ENCODE measurements around the gene CYP17A1.
"Not testable (repeated sequence)": the region's sequence is repeated elsewhere in the genome, so short reads cannot be mapped to it uniquely, and the experiment has no call there.

Gene CYP17A1

GRCh38 chr10:102837230-102837721, at the start of gene CYP17A1:
Gene CYP17A1 (minus strand): TSS chr10:102837413. CDS start chr10:102837361, 52 bp downstream.
- no peak for DNase-seq

- DNase-seq, result no peak
Observed at GRCh38 chr10:102880256-102880655, 43.0 kb upstream of the CYP17A1 start.

GRCh38 chr10:102878629-102879028, 41.4 kb upstream of the CYP17A1 start:
- no peak for DNase-seq

GRCh38 chr10:102876747-102877153, 39.5 kb upstream of the CYP17A1 start:
- no peak for DNase-seq

DNA sequence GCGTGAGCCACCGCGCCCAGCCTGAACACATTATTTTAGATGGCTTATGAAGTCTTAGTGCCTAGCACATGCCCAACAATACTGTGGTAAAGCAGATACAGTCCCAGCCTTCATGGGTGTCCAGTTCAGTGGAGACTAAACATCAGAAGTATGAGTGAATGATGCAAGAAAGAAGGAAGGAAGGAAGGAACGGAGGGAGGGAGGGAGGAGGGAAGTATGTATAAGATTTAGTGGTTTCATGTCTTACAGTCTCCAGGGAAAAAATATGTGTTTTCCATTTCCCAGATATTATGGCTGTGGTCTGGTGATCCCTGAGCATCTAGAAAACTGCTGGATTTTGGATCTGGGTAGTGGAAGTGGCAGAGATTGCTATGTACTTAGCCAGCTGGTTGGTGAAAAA, 35.0 kb upstream of the CYP17A1 start:
- no peak for DNase-seq

DNA sequence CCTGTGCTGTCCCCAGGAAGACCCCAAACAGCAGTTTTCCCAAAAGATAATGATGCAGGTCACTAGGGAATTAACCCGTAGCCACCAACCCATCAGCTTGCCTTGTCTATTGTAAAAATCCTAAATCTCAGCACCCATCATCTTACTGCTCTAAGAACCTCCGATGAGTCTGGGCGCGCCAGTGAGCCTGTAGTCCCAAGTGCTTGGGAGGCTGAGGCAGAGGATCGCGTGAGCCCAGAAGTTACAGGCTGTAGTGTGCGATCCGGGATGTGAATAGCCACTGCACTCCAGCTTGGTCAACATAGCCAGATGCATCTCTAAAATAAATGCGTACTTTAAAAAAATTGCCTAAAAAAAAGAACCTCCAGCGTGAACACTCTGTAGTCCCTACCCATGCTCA, 33.0 kb upstream of the CYP17A1 start:
- DNase-seq, result no peak

DNA sequence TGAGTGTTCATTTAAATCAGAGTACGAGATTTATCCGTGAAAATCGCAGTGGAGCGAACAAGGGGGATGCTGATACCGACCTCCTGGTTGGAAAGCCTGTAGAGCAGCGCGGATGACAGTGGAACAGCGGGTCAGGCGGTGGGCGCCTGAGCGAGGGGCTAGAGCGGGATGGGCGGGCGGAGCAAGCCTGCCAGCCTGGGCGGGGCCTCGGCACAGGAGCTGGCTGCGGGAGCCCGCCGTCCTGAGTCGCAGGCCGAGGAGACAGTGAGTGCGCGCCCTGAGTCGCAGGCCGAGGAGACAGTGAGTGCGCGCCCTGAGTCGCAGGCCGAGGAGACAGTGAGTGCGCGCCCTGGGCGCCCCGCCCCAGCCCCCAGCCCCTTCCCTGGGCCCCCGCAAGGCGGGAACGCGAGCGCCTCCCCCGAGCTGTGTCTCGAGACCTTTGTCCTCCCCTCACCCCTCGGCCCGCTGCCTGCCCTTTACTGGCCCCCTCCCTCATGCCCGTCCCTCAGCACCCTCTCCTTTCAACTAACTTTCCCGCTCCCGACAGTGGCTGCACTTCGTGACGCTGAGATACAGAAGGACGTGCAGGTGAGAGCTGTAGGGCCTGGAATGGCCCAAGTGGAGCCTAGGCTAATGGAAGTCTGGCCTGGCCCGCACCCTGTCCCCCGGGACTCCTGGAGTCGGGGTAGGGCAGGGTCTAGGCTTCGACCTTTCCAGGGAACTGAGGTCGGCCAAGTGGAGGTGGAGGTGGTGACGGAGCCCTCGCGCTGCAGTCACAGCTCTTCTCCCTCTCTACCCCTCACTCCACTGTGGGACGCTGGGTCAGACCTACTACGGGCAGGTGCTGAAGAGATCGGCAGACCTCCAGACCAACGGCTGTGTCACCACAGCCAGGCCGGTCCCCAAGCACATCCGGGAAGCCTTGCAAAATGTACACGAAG, 32.3 kb upstream of the CYP17A1 start, which contains the start of gene AS3MT:
TSS of gene AS3MT (plus strand) at position 213 of the 941 bp plus-strand sequence. CDS start at position 336, 123 bp downstream.
- peak in 1 of 2 donors; percentile 44 for DNase-seq

DNA sequence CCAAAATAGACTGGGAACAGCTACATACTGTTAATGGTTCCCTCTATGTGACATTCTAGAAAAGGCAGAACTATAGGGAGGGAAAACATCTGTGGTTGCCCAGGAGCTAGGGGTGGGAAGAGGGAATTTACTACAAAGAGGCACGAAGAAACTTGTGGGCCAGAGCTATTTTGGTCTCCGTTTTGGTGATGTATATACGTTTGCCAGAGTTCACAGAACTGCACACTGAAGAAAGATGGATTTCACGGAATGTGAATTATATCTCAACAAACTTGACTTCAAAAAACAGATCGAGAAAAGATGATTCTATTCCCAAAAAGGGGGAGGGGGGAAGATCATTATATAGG, 31.7 kb upstream of the CYP17A1 start:
- DNase-seq, result no peak

DNA sequence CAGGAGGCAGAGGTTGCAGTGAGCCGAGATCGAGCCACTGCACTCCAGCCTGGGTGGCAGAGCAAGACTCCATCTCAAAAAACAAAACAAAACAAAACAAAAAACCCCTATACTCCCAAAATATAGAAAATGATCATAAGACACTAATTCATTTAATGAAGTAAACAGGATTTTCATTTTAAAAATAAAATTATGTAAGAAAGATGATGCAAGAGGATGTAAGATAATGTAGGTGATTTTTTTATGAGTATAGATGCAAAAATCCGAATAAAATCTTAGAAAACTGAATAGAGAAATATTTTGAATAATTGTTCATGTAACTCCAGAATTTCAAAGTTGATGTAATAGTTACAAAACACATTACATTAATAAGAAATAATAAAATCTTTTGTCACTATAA, 28.4 kb upstream of the CYP17A1 start:
- no peak for DNase-seq

DNA sequence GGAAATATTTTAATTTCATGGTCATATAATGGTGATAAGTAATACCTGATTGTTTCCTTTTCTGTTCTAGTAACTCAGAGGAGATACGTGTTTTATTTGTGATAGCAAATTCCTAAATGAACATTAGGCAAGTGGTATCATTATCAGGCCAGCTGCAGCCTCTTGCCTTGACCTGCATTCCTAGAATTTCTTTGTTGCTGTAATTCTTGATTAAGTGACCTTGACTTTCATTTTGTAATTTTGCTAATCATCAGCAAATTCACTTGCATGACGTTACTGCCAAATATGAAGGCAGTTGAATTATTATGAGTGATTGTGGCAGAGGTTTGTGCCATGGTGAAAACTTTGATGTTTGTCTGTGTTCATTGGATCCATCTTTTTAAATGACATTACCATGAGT, 26.4 kb upstream of the CYP17A1 start:
- DNase-seq, result no peak

DNA sequence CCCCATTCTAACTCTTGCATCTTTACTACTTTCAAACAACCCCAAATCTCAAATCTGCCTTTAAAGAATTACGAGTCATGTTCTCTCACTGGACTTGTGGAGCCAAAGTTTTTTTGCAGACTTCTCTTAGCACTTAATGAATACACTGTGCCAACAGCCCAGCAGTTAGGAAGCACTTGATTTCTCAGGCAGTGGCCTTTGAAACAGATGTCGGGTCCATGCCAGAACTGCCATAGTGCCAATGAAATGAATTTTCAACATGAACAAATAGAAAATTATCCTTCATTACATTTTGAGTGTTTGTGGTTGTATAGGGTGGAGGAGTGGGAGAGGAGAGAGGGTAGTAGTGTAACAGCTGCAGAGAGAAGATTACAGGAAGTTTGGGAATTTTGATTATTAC, 22.7 kb upstream of the CYP17A1 start:
- no peak for DNase-seq

- DNase-seq, result no peak
Observed at GRCh38 chr10:102856758-102857424, 19.7 kb upstream of the CYP17A1 start.

GRCh38 chr10:102855731-102856436, 18.7 kb upstream of the CYP17A1 start:
- DNase-seq, result not testable (repeated sequence)

DNA sequence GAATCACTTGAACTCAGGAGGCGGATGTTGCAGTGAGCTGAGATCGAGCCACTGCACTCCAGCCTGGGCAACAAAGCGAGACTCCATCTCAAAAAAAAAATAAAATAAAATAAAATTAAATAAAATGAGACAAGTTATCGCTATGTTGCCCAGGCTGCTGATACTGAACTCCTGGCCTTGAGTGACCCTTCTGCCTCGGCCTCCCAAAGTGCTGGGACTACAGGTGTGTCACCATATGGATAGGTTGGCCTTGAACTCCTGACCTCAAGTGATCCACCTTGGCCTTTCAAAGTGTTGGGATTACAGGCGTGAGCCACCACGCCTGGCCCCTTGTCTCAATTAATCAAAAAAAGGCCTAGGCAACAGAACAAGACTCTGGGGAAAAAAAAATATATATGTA, 16.0 kb upstream of the CYP17A1 start:
- DNase-seq, result not testable (repeated sequence)

DNA sequence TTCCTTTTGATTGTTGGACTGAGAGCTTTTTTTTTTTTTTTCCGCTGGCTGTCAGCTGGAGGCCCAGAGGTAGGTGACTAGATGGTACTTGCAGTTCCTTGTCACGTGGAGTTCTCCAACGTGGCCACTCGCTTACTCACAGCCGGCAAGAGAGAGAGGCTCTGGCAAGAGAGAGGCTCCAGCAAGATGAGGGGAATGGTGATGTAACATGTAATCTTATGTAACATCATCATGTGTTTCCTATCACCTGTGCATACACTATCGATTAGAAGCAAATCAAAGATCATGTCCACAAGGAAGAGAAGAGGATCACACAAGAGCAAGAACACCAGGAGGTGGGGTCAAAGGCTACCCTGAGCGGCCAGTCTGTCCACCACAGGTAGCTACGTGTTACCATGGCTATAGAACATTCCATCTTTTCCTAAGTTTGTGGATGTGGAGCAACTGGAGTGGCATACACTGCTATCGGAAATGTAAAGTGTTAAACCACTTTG, 12.9 kb upstream of the CYP17A1 start:
- no peak for DNase-seq

DNA sequence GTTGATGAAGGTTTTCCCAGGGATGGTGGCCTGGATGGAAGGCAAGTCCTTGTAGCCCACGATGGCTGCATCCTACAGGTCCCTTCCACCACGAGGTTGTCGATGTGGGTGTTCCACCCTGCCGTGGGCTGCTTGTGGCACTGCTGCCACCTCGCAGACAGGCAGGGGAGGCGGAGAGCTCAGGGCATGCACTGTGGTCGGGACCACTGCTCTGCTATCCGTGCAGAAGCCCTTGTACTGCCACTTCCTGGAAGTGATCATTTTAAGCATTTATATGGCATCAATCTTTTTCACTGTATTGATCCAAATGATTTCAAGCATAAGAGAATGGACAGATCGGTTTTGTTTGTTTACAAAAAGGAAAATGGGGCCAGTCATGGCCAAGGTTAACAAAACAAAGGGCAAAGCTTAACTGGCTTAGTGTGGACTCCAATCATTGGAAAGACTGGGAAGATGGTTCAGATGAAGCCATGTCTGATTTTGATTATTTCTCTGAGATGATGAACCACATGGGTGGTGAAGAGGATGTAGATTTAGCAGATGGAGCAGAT, 8.2 kb upstream of the CYP17A1 start:
- no peak for DNase-seq

GRCh38 chr10:102844190-102844776, 7.1 kb upstream of the CYP17A1 start:
- DNase-seq, result not testable (repeated sequence)

DNA sequence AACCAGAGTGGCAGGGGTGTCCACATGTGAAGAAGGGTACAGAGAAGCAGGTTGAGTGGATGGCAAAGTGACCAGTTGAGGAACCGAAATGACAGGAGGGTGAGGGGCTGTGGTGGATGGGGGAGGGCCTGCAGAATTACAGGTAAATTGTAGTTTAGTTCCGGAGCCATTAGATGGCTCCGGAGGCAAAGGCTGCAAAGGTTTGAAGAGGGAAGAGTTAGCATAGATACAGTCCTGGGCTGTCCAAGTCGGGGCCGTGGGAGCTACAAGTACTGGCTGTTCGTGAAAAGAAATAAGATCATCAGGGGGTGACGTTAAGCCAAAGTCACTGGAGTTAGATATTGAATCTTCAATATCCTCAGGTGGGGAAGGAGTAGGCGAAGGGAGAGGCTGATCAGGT, 5.9 kb upstream of the CYP17A1 start:
- DNase-seq, result not testable (repeated sequence)

DNA sequence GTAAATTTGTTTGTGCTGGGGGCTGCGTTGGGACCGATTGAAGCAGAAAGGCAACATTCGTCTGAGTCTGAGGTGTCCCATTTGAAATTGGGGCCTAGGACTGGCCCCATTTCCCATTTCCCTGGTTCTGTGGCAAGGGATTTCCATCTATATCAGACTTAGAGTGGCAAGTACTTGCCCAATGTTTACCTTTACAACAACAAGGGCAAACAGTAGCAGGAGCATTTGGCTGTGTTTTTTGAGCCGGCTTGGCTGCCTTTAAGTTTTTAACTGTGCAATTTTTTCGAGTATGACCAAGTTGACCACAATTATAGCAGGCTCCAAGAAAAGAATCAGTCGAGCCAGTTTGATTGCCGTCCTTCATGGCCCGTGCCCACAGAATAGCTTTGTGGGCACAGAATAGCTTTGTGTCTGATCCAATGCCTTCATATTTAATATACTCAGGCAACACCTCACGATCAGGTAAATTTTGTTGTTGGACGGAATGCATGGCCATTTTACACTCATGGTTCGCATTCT, 4.7 kb upstream of the CYP17A1 start:
- DNase-seq, result no peak

DNA sequence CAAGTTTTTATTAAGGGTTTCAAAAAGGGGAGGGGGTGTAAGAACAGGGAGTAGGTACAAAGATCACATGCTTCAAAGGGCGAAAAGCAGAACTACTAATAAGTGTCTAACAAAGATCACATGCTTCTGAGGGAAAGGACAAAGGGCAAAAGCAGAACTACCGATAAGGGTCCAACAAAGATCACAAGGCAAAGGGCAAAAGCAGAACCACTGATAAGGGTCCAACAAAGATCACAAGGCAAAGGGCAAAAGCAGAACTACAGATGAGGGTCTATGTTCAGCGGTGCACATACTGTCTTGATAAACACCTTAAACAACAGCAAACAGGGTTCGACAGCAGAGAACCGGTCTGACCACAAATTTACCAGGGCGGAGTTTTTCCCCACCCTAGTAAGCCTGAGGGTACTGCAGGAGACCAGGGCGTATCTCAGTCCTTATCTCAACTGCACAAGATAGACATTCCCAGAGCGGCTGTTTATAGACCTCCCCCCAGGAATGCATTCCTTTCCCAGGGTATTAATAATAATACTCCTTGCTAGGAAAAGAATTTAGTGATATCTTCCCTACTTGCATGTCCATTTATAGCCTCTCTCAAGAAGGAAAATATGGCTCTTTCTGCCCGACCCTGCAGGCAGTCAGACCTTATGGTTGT, 1.2 kb upstream of the CYP17A1 start:
- not testable (repeated sequence) for DNase-seq

- peak; percentile 80 for DNase-seq
Observed at GRCh38 chr10:102835007-102835482, 2.2 kb downstream of the CYP17A1 start.
